ENCODE results near the gene USP4.

Gene USP4

DNA sequence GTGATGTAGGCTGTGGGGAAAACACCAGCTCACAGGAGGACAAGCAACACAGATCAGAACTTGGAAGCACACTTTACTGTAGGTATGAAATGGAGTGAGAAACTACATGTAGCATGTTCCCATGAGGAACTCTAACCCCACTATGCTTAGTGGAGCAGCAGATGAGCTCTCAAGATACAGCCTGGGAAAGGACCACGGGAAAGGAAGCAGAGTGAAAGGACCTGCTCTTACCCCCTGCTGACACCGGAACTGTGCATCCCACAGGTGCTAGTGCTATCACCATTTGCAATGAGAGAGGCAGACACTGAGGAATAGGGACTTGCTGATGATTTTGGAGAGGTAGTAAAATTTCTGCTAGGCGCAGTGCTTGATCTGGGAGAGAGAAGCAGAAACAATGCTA lies 28.6 kb downstream of the USP4 start:
- no peak overlapping the region for H3K9ac ChIP-seq (ENCODE audit: low read length)
- peaks cover 18% of the 10 kb centered on the region for H3K36me3 ChIP-seq (ENCODE audit: control insufficient read depth, insufficient read depth, low read length)
- no peaks in the 10 kb centered on the region for H3K27me3 ChIP-seq (ENCODE audit: control insufficient read depth, insufficient read depth, low read length)
- no peak overlapping the region for H3K4me3 ChIP-seq (ENCODE audit: low read length)
- H3K27ac ChIP-seq (ENCODE audit: low read depth, low read length) = no peak overlapping the region
- H3K4me1 ChIP-seq (ENCODE audit: control insufficient read depth, insufficient read depth, low read length) = no peaks in the 10 kb centered on the region

- no peaks in the 10 kb centered on the region for H3K27me3 ChIP-seq (ENCODE audit: control insufficient read depth, insufficient read depth, low read length)
- H3K27ac ChIP-seq (ENCODE audit: low read depth, low read length) = no peak overlapping the region
- H3K4me1 ChIP-seq (ENCODE audit: control insufficient read depth, insufficient read depth, low read length) = no peaks in the 10 kb centered on the region
- no peak overlapping the region for H3K9ac ChIP-seq (ENCODE audit: low read length)
- no peak overlapping the region for H3K4me3 ChIP-seq (ENCODE audit: low read length)
- H3K36me3 ChIP-seq (ENCODE audit: control insufficient read depth, insufficient read depth, low read length) = peaks cover 18% of the 10 kb centered on the region
Measured at GRCh38 chr3:49310677-49311076, 29.2 kb downstream of the USP4 start.

DNA sequence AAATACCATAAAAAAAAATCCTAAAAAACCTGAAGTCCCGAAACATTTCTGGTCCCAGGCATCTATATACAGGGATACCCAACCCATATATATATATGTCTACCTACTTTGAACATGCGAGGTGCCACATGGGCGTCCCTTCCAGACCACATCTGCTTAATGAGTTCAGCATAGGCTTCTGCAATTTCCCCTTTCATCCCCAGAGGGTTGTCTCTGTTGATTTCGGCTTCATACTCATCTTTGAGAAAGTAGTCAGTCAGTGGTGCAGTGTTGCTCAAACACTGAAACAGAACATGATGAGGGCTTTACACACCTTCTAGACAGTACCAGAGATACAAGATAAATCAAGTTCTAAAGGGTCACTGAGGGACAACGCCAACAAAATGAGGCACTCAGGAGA lies 34.2 kb downstream of the USP4 start:
- Histone ChIP-seq H3K36me3 (ENCODE audit: control insufficient read depth, insufficient read depth, low read length) (peaks cover 28% of the 10 kb centered on the region), H3K4me1 (ENCODE audit: control insufficient read depth, insufficient read depth, low read length) (no peaks in the 10 kb centered on the region), H3K4me3 (ENCODE audit: low read length) (no peak overlapping the region), H3K9ac (ENCODE audit: low read length) (no peak overlapping the region), H3K27me3 (ENCODE audit: control insufficient read depth, insufficient read depth, low read length) (no peaks in the 10 kb centered on the region), H3K27ac (ENCODE audit: low read depth, low read length) (no peak overlapping the region)

DNA sequence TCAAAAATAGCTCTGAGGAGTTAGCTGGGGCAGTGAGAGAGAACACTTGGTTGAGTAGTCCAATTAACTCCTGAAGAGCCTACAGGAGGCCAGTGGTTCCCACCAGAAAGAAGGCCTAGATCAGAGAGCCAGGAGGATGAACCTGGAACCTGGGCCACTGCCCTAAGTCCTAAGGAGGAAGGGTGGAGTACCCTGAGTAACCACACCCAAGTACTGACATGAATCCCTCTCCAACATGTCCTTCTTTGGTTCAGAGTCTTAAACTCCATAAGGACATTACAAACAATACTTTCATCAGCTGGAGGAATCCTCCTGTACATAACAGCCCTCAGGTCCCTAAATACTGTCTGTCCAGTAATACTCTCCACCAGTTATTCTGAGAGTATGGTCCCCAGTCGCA lies 37.2 kb downstream of the USP4 start:
- Histone ChIP-seq H3K27ac (ENCODE audit: low read depth, low read length) (no peak overlapping the region), H3K9ac (ENCODE audit: low read length) (no peak overlapping the region), H3K4me1 (ENCODE audit: control insufficient read depth, insufficient read depth, low read length) (no peaks in the 10 kb centered on the region), H3K36me3 (ENCODE audit: control insufficient read depth, insufficient read depth, low read length) (peaks cover 34% of the 10 kb centered on the region), H3K4me3 (ENCODE audit: low read length) (no peak overlapping the region), H3K27me3 (ENCODE audit: control insufficient read depth, insufficient read depth, low read length) (no peaks in the 10 kb centered on the region)

GRCh38 chr3:49300595-49300994 lies 39.3 kb downstream of the USP4 start:
- Histone ChIP-seq H3K36me3 (ENCODE audit: control insufficient read depth, insufficient read depth, low read length) (peaks cover 39% of the 10 kb centered on the region), H3K27me3 (ENCODE audit: control insufficient read depth, insufficient read depth, low read length) (no peaks in the 10 kb centered on the region), H3K4me3 (ENCODE audit: low read length) (no peak overlapping the region), H3K9ac (ENCODE audit: low read length) (no peak overlapping the region), H3K4me1 (ENCODE audit: control insufficient read depth, insufficient read depth, low read length) (peaks cover 9% of the 10 kb centered on the region), H3K27ac (ENCODE audit: low read depth, low read length) (no peak overlapping the region)

- Histone ChIP-seq H3K9ac (ENCODE audit: low read length) (no peak overlapping the region), H3K27ac (ENCODE audit: low read depth, low read length) (no peak overlapping the region), H3K27me3 (ENCODE audit: control insufficient read depth, insufficient read depth, low read length) (no peaks in the 10 kb centered on the region), H3K4me3 (ENCODE audit: low read length) (no peak overlapping the region), H3K4me1 (ENCODE audit: control insufficient read depth, insufficient read depth, low read length) (peaks cover 9% of the 10 kb centered on the region), H3K36me3 (ENCODE audit: control insufficient read depth, insufficient read depth, low read length) (peaks cover 43% of the 10 kb centered on the region)
Measured at GRCh38 chr3:49298511-49298910, 41.3 kb downstream of the USP4 start.

GRCh38 chr3:49296781-49297411 lies 43.0 kb downstream of the USP4 start:
- peaks cover 35% of the 10 kb centered on the region for H3K36me3 ChIP-seq (ENCODE audit: control insufficient read depth, insufficient read depth, low read length)
- peaks cover 9% of the 10 kb centered on the region for H3K4me1 ChIP-seq (ENCODE audit: control insufficient read depth, insufficient read depth, low read length)
- no peaks in the 10 kb centered on the region for H3K27me3 ChIP-seq (ENCODE audit: control insufficient read depth, insufficient read depth, low read length)
- H3K9ac ChIP-seq (ENCODE audit: low read length) = no peak overlapping the region
- H3K4me3 ChIP-seq (ENCODE audit: low read length) = peak overlapping the region; percentile 28
- H3K27ac ChIP-seq (ENCODE audit: low read depth, low read length) = peak overlapping the region; percentile 74

GRCh38 chr3:49295489-49296058 lies 44.3 kb downstream of the USP4 start:
- H3K27ac ChIP-seq (ENCODE audit: low read depth, low read length) = peak overlapping the region; percentile 34
- no peaks in the 10 kb centered on the region for H3K27me3 ChIP-seq (ENCODE audit: control insufficient read depth, insufficient read depth, low read length)
- peaks cover 31% of the 10 kb centered on the region for H3K36me3 ChIP-seq (ENCODE audit: control insufficient read depth, insufficient read depth, low read length)

DNA sequence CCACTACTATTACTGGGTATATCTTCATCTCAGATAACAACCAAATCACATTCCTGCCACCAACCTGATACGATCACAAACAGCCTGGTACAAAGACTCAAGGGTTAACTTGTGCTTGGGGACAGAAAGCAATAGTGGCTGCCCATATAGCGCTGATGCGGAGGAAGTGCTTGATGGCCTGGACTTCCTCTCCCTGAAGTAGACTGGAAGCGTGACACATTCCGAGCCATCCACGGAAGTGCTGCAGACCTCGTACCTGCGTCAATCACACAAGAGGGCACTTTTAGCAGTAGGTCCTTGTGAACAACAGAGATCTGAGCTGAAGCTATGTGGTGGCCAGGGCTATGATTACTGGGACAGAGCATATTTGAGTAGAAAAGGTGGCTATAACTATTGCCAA lies 45.5 kb downstream of the USP4 start:
- no peaks in the 10 kb centered on the region for H3K27me3 ChIP-seq (ENCODE audit: control insufficient read depth, insufficient read depth, low read length)
- no peak overlapping the region for H3K27ac ChIP-seq (ENCODE audit: low read depth, low read length)
- H3K4me3 ChIP-seq (ENCODE audit: low read length) = no peak overlapping the region
- no peak overlapping the region for H3K9ac ChIP-seq (ENCODE audit: low read length)
- peaks cover 38% of the 10 kb centered on the region for H3K36me3 ChIP-seq (ENCODE audit: control insufficient read depth, insufficient read depth, low read length)
- H3K4me1 ChIP-seq (ENCODE audit: control insufficient read depth, insufficient read depth, low read length) = peaks cover 9% of the 10 kb centered on the region

More at GRCh38 chr3:49295489-49296058, 44.3 kb downstream of the USP4 start:
- peaks cover 9% of the 10 kb centered on the region for H3K4me1 ChIP-seq (ENCODE audit: control insufficient read depth, insufficient read depth, low read length)
- H3K9ac ChIP-seq (ENCODE audit: low read length) = no peak overlapping the region
- no peak overlapping the region for H3K4me3 ChIP-seq (ENCODE audit: low read length)

GRCh38 chr3:49283997-49284396 lies 55.9 kb downstream of the USP4 start:
- H3K27ac ChIP-seq (ENCODE audit: low read depth, low read length) = no peak overlapping the region
- no peaks in the 10 kb centered on the region for H3K4me1 ChIP-seq (ENCODE audit: control insufficient read depth, insufficient read depth, low read length)
- peaks cover 44% of the 10 kb centered on the region for H3K36me3 ChIP-seq (ENCODE audit: control insufficient read depth, insufficient read depth, low read length)
- H3K4me3 ChIP-seq (ENCODE audit: low read length) = no peak overlapping the region
- H3K9ac ChIP-seq (ENCODE audit: low read length) = no peak overlapping the region
- no peaks in the 10 kb centered on the region for H3K27me3 ChIP-seq (ENCODE audit: control insufficient read depth, insufficient read depth, low read length)

DNA sequence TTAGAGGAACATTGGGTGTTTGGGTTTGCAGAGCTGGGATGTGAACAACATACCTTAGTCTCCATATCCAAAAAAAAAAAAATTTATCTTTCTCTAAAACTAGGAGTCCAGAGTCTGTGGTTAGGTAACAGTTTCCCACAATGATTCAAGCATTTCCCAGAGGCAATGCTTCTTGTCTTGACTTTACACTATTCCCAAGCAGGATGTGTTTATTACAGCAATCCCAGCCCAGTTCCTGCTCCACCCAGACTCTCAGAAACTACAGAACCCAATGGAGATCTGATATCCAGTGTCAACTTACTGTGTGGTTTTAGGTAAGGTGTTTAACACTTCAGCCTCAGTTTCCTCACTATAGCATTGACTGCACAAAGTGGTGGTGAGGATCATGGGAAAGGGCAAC lies 60.5 kb downstream of the USP4 start:
- Histone ChIP-seq H3K4me1 (ENCODE audit: control insufficient read depth, insufficient read depth, low read length) (peaks cover 11% of the 10 kb centered on the region), H3K27me3 (ENCODE audit: control insufficient read depth, insufficient read depth, low read length) (no peaks in the 10 kb centered on the region), H3K27ac (ENCODE audit: low read depth, low read length) (peak overlapping the region; percentile 1), H3K9ac (ENCODE audit: low read length) (no peak overlapping the region), H3K4me3 (ENCODE audit: low read length) (no peak overlapping the region), H3K36me3 (ENCODE audit: control insufficient read depth, insufficient read depth, low read length) (peaks cover 14% of the 10 kb centered on the region)

GRCh38 chr3:49278548-49278947 lies 61.3 kb downstream of the USP4 start:
- Histone ChIP-seq H3K27ac (ENCODE audit: low read depth, low read length) (peak overlapping the region; percentile 98), H3K9ac (ENCODE audit: low read length) (no peak overlapping the region), H3K27me3 (ENCODE audit: control insufficient read depth, insufficient read depth, low read length) (no peaks in the 10 kb centered on the region), H3K4me3 (ENCODE audit: low read length) (no peak overlapping the region), H3K4me1 (ENCODE audit: control insufficient read depth, insufficient read depth, low read length) (peaks cover 11% of the 10 kb centered on the region), H3K36me3 (ENCODE audit: control insufficient read depth, insufficient read depth, low read length) (peaks cover 6% of the 10 kb centered on the region)

DNA sequence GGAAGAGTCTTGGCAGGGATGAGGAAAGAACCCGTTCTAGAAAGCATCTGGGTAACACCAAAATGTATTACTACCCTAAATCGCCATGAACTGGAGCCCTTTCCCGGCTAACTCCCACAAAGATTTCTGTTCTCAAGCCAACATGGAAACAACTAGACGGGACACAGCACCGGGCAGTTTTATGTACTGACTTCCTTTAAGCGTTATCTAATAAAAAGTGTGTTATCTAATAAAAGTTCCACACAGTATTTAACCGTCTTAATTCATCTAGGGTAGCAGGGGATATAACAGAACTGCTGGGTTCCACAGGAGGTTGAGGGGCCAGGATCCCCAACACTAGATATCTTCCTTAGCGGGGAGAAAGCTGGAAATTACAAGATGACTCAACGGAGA lies 62.5 kb downstream of the USP4 start:
- Histone ChIP-seq H3K36me3 (ENCODE audit: control insufficient read depth, insufficient read depth, low read length) (peaks cover 2% of the 10 kb centered on the region), H3K9ac (ENCODE audit: low read length) (peak overlapping the region; percentile 80), H3K27me3 (ENCODE audit: control insufficient read depth, insufficient read depth, low read length) (no peaks in the 10 kb centered on the region)

More for the DNA sequence above, 62.5 kb downstream of the USP4 start:
- H3K4me1 ChIP-seq (ENCODE audit: control insufficient read depth, insufficient read depth, low read length) = peaks cover 11% of the 10 kb centered on the region
- peak overlapping the region; percentile 81 for H3K4me3 ChIP-seq (ENCODE audit: low read length)
- H3K27ac ChIP-seq (ENCODE audit: low read depth, low read length) = peak overlapping the region; percentile 98

Data from rectal smooth muscle tissue (tissue), 1 donor.